ENCODE results near the gene NTSR2. TPM values are rescaled to one million over a fixed set of nuclear protein-coding genes. Genes with fewer than 3 reads are reported as not detected.

Gene NTSR2
- total RNA-seq, 1 donor from 2014 or later = not detected

DNA sequence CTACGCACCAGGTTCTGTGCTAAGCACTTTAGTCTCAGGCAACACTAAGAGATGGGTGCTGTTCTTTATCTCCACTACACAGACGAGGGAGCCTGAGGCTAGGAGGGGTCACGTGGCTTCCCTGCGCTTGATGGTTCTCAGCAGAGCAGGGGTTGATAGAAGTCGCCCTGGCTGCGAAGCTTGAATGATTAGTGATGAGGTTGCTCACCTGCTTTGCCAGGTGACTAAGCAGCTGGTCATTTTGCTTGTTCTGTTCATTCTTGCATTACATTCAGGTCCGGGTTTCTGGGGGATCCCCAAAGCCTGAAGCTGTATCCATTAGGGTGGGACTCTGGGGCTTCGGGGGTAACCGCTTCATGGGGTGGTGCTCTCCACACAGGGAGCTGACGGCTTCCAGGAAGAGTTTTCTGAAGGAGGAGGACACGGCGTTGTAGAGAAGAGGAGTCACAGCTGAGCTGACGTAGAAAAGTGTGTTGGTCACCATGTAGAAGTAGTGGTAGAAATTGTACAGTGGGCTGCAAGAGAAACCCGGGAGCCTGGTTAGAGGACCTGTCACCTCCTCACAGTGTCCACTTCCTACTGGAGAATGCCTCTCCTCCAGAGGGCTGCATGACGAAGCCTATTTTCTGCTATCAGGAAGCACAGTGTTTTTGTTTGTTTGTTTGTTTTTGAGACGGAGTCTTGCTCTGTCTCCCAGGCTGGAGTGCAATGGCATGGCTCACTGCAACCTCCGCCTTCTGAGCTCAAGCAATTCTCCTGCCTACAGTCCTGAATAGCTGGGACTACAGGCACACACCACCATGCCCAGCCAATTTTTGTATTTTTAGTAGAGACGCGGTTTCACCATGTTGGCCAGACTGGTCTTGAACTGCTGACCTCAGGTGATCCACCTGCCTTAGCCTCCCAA is 11.5 kb downstream of the NTSR2 start:
- ChIA-PET POLR2A (no interaction called here), CTCF (no interaction called here)
- intact Hi-C loops (cut with micrococcal nuclease) = no loop called here
- H3K9me3 Mint-ChIP-seq = peaks cover 8% of the 10 kb centered on the region
- H3K36me3 Mint-ChIP-seq (ENCODE audit: low read depth) = no peaks in the 10 kb centered on the region
- H3K27me3 Mint-ChIP-seq = peaks cover 20% of the 10 kb centered on the region
- no peak for DNase-seq
- no peaks in the 10 kb centered on the region for H3K4me1 Mint-ChIP-seq
- no peak for ATAC-seq (ENCODE audit: low read depth)
- TF ChIP-seq, protein P1, sequence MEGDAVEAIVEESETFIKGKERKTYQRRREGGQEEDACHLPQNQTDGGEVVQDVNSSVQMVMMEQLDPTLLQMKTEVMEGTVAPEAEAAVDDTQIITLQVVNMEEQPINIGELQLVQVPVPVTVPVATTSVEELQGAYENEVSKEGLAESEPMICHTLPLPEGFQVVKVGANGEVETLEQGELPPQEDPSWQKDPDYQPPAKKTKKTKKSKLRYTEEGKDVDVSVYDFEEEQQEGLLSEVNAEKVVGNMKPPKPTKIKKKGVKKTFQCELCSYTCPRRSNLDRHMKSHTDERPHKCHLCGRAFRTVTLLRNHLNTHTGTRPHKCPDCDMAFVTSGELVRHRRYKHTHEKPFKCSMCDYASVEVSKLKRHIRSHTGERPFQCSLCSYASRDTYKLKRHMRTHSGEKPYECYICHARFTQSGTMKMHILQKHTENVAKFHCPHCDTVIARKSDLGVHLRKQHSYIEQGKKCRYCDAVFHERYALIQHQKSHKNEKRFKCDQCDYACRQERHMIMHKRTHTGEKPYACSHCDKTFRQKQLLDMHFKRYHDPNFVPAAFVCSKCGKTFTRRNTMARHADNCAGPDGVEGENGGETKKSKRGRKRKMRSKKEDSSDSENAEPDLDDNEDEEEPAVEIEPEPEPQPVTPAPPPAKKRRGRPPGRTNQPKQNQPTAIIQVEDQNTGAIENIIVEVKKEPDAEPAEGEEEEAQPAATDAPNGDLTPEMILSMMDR (IDR thresholded peaks at IDR 0.05) = no peak
- no peak overlapping the region for H3K27ac Mint-ChIP-seq
- no peak overlapping the region for H3K4me3 Mint-ChIP-seq

DNA sequence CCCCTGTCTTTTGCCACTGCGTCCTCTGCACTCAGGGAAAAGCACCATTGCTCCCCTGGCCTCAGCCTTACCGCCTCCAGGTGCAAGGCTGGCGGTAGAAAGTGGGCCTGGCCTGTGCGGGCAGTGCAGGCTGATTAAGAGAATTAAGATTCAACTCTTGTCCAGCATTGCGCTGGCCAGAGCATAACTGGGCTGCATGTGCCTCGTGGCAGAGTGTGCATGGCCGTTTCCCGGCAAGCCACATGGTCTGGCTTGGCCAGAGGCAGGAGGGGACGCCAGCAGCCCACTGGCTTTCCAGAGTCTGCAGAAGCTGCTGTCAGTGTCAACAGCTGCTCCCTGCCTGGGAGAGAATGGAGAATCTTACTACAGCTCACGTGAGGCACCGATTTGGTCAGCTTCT is 12.3 kb downstream of the NTSR2 start:
- Mint-ChIP-seq H3K9me3 (peaks cover 4% of the 10 kb centered on the region), H3K27ac (no peak overlapping the region), H3K27me3 (peaks cover 20% of the 10 kb centered on the region), H3K4me1 (no peaks in the 10 kb centered on the region), H3K36me3 (ENCODE audit: low read depth) (no peaks in the 10 kb centered on the region), H3K4me3 (no peak overlapping the region)
- intact Hi-C loops (cut with micrococcal nuclease) = no loop called here
- DNase-seq (no peak), ATAC-seq (ENCODE audit: low read depth) (no peak)
- CTCF ChIA-PET = no interaction called here
- TF ChIP-seq, protein P1 (IDR thresholded peaks at IDR 0.05) = no peak
- POLR2A ChIA-PET = no interaction called here

DNA sequence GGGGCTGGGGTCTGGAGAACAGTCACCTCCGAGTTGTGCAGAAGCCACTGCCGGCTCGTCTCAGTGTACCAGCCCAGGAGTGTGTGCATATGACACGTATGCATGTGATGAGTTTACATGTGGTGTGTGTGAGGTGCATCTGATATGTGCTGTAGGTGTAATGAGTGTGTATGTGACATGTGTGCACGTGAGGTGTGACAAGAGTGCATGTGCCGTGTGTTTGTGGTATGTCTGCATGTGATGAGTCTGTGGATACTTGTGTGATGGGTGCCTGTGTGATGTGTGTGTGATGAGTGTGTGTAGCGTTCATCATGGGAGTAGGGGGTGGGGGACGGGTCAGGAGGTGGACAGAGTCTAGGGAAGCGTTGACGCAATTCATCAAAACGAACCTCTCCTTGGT is 12.8 kb downstream of the NTSR2 start:
- TF ChIP-seq, protein P1 (IDR thresholded peaks at IDR 0.05) = no peak
- H3K4me3 Mint-ChIP-seq = no peak overlapping the region
- H3K36me3 Mint-ChIP-seq (ENCODE audit: low read depth) = no peaks in the 10 kb centered on the region
- no peak for DNase-seq
- H3K9me3 Mint-ChIP-seq = peaks cover 3% of the 10 kb centered on the region
- intact Hi-C loops (cut with micrococcal nuclease) = no loop called here
- no peaks in the 10 kb centered on the region for H3K4me1 Mint-ChIP-seq
- ATAC-seq (ENCODE audit: low read depth) = no peak
- no peak overlapping the region for H3K27ac Mint-ChIP-seq
- ChIA-PET POLR2A (no interaction called here), CTCF (no interaction called here)
- peaks cover 20% of the 10 kb centered on the region for H3K27me3 Mint-ChIP-seq

DNA sequence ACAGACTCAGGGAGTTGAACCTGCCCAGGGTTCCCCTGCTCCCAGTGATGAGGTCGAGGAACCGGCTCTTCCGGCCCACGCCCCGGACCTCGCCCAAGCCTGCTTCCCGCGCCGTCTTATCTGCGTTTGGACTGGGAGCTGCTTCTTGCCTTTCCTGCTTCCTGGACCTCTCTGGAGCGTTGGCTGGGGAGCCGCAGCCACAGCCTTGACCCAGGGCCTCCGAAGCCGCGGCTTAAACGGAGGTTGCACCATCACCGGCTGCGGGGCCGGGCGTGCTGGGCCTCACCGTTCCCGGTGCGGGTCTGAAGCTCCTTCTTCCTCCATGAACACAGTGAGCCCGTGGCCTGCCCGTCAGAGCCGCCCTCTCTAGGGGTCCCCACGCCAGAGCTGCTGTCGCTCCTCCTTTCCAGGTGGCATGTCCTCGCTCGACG is 13.3 kb downstream of the NTSR2 start:
- no peaks in the 10 kb centered on the region for H3K36me3 Mint-ChIP-seq (ENCODE audit: low read depth)
- TF ChIP-seq, protein P1 (IDR thresholded peaks at IDR 0.05) = no peak
- POLR2A ChIA-PET = no interaction called here
- H3K27ac Mint-ChIP-seq = no peak overlapping the region
- H3K4me3 Mint-ChIP-seq = no peak overlapping the region
- CTCF ChIA-PET = no interaction called here
- DNase-seq (no peak), ATAC-seq (ENCODE audit: low read depth) (no peak)
- intact Hi-C loops (cut with micrococcal nuclease) = no loop called here
- H3K27me3 Mint-ChIP-seq = peaks cover 15% of the 10 kb centered on the region
- H3K9me3 Mint-ChIP-seq = no peaks in the 10 kb centered on the region
- H3K4me1 Mint-ChIP-seq = no peaks in the 10 kb centered on the region

DNA sequence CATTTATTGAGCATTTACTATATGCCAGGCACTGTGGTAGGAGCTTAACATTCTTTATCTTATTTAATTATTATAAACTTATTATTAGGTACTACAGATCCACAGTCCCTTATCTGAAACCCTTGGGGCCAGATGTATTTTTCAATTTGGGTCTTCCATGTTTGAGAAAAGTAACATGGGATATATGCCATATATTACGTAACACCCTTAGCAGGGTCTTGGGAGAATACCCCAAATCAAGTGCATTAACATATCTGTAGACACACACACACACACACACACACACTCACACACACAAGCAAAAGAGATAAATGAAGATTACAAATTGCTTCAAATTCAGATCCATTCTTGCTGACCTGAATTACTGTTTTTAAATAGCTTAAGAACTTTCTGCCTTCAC is 13.7 kb downstream of the NTSR2 start:
- no peaks in the 10 kb centered on the region for H3K4me1 Mint-ChIP-seq
- ChIA-PET CTCF (no interaction called here), POLR2A (no interaction called here)
- DNase-seq (no peak), ATAC-seq (ENCODE audit: low read depth) (no peak)
- no peak overlapping the region for H3K4me3 Mint-ChIP-seq
- H3K27ac Mint-ChIP-seq = no peak overlapping the region
- intact Hi-C loops (cut with micrococcal nuclease) = no loop called here
- TF ChIP-seq, protein P1 (IDR thresholded peaks at IDR 0.05) = no peak
- peaks cover 14% of the 10 kb centered on the region for H3K27me3 Mint-ChIP-seq
- no peaks in the 10 kb centered on the region for H3K9me3 Mint-ChIP-seq
- no peaks in the 10 kb centered on the region for H3K36me3 Mint-ChIP-seq (ENCODE audit: low read depth)

All from activated B cell treated with CpG ODN at 0.5 μM for 24 hours (primary cell).